Psoas muscle (tissue), 8 donors: ENCODE data around the gene PRSS21. TPM values are rescaled to one million over a fixed set of nuclear protein-coding genes. Genes with fewer than 3 reads are reported as not detected.

ENCODE experiments used
- ATAC-seq, 4 donors: fragments of 200-7000 bp; cut with Tn5 transposase; one replicate each; pipeline ENCODE4 v1.9.1; 2020; ENCODE audit warnings: moderate library complexity in 3 of 4, mild to moderate bottlenecking in 2 of 4
- DNase-seq, 2 donors: peaks; one replicate each; pipeline ENCODE4 v3.0.0-alpha.2; 2020
- H3K27ac ChIP-seq: fragments of 200-600 bp; one replicate; pipeline ENCODE4 v1.8.0; 2022
- H3K27me3 ChIP-seq, 3 donors: fragments of 200-600 bp in 1 of 3; one replicate each; pipeline versions ENCODE4 v1.6.1 to v1.8.0; 2013 to 2022; ENCODE audit warnings: low read length in 2 of 3, mild to moderate bottlenecking in 2 of 3, moderate library complexity in 1 of 3; ENCODE audit not compliant: insufficient read depth in 3 of 3
- H3K36me3 ChIP-seq, 2 donors: fragments of 200-600 bp in 1 of 2; one replicate each; pipeline versions ENCODE4 v1.6.1 to v1.8.0; 2013 to 2022; ENCODE audit warnings: low read depth in 1 of 2, mild to moderate bottlenecking in 1 of 2, moderate library complexity in 1 of 2; ENCODE audit not compliant: insufficient read depth in 1 of 2
- H3K4me1 ChIP-seq: fragments of 200-600 bp; one replicate; pipeline ENCODE4 v1.8.0; 2022
- H3K4me3 ChIP-seq: fragments of 200-600 bp; one replicate; pipeline ENCODE4 v1.8.0; 2022; ENCODE audit warnings: mild to moderate bottlenecking
- H3K9me3 ChIP-seq: fragments of 200-600 bp; one replicate; pipeline ENCODE4 v1.8.0; 2022
- CTCF ChIP-seq: fragments of 200-600 bp; IDR thresholded peaks from one replicate; pipeline ENCODE4 v1.8.0; 2022; ENCODE audit warnings: antibody characterized with exemption
- WGBS, 3 donors: extraction: QIAGEN DNeasy Blood & Tissue Kit; methylation state at CpG; one replicate each; pipeline versions ENCODE4 v1.1.6 to v1.1.7; 2013; 5-methylcytosine and 5-hydroxymethylcytosine counted together
- intact Hi-C, 2 donors: fragments of 100-400 bp; cut with DNase I; formaldehyde crosslinking; loops; one replicate each; pipeline versions ENCODE4 v1.11.0 to v1.14.2; 2022
- polyA plus RNA-seq, 3 donors: library from polyadenylated mRNA; stranded (reverse); fragments of 200-250 nt; gene quantifications; one replicate each; pipeline ENCODE4 v1.2.3, GENCODE V29; 2013
- total RNA-seq, 4 donors: library from RNA; stranded (reverse); fragmentation: NEBNext Ultra II Directional in 2 of 4; extraction: Animal tissue kit (Norgen Biotek cat#: 25700) in 2 of 4; gene quantifications; one replicate each; pipeline versions ENCODE4 v1.2.1 to v1.2.4, GENCODE V29; 2021 to 2023
- donor health status: healthy with polysubstance abuse.
- donor health status: DM: no; HTN: no; CAD: no; lungs with moderate emphysema.
- donor health status: Bipolar disorder and iron deficiency.
- donor health status: healthy.
- donor health status: DM: yes; HTN: yes; CAD: no.
- donor health status: DM: no; HTN: no; CAD: no.
- donor health status: DM: no; HTN: no; CAD: no.
- donor health status: DM: yes; HTN: yes; CAD: no.

PRSS21 gene
- total and polyA plus RNA-seq, 7 donors, result 0.05 to 0.20 (median 0.10) TPM; not detected in 4

- Histone ChIP-seq H3K4me1 (peaks cover 6% of the 10 kb centered on the region), H3K27ac (no peak overlapping the region), H3K4me3 (no peak overlapping the region), H3K36me3 (no peaks in the 10 kb centered on the region), H3K27me3 (peaks cover 0 to 12% (median 0%) of the 10 kb centered on the region in 3 donors), H3K9me3 (no peaks in the 10 kb centered on the region)
- intact Hi-C loops, result no loop called here
- DNase-seq (no peak), ATAC-seq (no peak)
- TF ChIP-seq CTCF, result no peak
- WGBS, 3 donors, result 66 to 77% (median 71%) methylated on average over 19 to 20 of the region's 20 CpGs
Observed at GRCh38 chr16:2814551-2815298, 2.3 kb upstream of the PRSS21 start.

DNA sequence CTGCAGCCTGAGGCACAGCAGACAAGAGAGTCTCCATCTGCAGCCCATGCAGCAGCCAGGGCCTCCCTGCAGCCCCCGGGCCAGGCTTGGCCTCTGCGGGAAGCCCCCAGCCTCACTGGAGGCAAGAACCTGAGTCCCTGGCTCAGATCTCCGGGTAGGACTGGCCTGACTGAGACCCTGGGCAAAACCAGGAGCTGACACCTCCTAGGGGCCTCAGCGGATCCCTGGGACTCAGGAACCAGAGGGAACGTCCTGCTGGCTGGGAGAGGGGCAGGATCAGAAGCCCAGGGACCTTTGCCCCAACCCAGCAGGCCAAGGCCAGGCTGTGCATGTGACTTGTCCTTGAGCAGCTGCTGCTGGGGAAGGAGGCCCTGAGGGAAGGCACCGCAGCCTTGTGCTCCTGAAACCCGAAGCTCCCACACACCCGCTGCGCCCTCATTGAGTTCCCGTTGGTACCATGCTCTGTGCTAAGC is 1.7 kb upstream of the PRSS21 start:
- intact Hi-C loops, result no loop called here
- DNase-seq, result no peak
- Histone ChIP-seq H3K27ac (no peak overlapping the region), H3K9me3 (no peaks in the 10 kb centered on the region), H3K4me1 (peaks cover 6% of the 10 kb centered on the region), H3K4me3 (no peak overlapping the region), H3K27me3 (peaks cover 0 to 12% (median 2%) of the 10 kb centered on the region in 3 donors), H3K36me3 (no peaks in the 10 kb centered on the region)
- TF ChIP-seq CTCF, result no peak
- WGBS, 3 donors, result 62 to 70% (median 64%) methylated on average over 10 of the region's 10 CpGs
- no peak for ATAC-seq

GRCh38 chr16:2817340-2818271 is 569 bp downstream of the PRSS21 start:
- no peak overlapping the region for H3K27ac ChIP-seq
- intact Hi-C loops, result no loop called here
- no peak for ATAC-seq
- no peak for TF ChIP-seq CTCF
- no peak for DNase-seq
- H3K4me3 ChIP-seq, result no peak overlapping the region
- whole genome bisulfite sequencing, 3 donors, result 66 to 75% (median 70%) methylated on average over 52 to 68 of the region's 68 CpGs
- peaks cover 0 to 12% (median 2%) of the 10 kb centered on the region in 3 donors for H3K27me3 ChIP-seq
- H3K36me3 ChIP-seq, result no peaks in the 10 kb centered on the region
- no peaks in the 10 kb centered on the region for H3K4me1 ChIP-seq
- no peaks in the 10 kb centered on the region for H3K9me3 ChIP-seq

GRCh38 chr16:2818272-2818876 is 1.3 kb downstream of the PRSS21 start:
- H3K9me3 ChIP-seq, result no peaks in the 10 kb centered on the region
- no peak for ATAC-seq
- H3K36me3 ChIP-seq, result no peaks in the 10 kb centered on the region
- H3K27me3 ChIP-seq, result peaks cover 0 to 12% (median 2%) of the 10 kb centered on the region in 3 donors
- no peak overlapping the region for H3K27ac ChIP-seq
- no peak for DNase-seq
- H3K4me3 ChIP-seq, result no peak overlapping the region
- H3K4me1 ChIP-seq, result no peaks in the 10 kb centered on the region
- intact Hi-C loops, result no loop called here
- WGBS, 3 donors, result 69 to 78% (median 75%) methylated on average over 10 of the region's 10 CpGs
- TF ChIP-seq CTCF, result no peak
